Heart right ventricle (tissue), 16 donors: Measurements from ENCODE around the gene NGB. TPM values are rescaled to one million over a fixed set of nuclear protein-coding genes. Genes with fewer than 3 reads are reported as not detected.

Experiments
- ATAC-seq, 8 donors: fragments of 200-7000 bp; cut with Tn5 transposase; one replicate each; pipeline ENCODE4 v1.9.1; 2020; ENCODE audit warnings: mild to moderate bottlenecking in 8 of 8, moderate library complexity in 8 of 8, moderate number of reproducible peaks in 1 of 8
- DNase-seq, 2 donors: peaks; one replicate each; pipeline ENCODE4 v3.0.0-alpha.2; 2020
- H3K27ac ChIP-seq, 10 donors: fragments of 200-600 bp; sonication (generic) in 2 of 10; one replicate each; pipeline versions ENCODE4 v1.5.0 to v1.8.0; 2020 to 2022; ENCODE audit warnings: mild to moderate bottlenecking in 3 of 10
- H3K27me3 ChIP-seq, 7 donors: fragments of 200-600 bp; one replicate each; pipeline ENCODE4 v1.8.0; 2021 to 2022; ENCODE audit warnings: mild to moderate bottlenecking in 2 of 7
- H3K36me3 ChIP-seq, 9 donors: fragments of 200-600 bp; sonication (generic) in 1 of 9; one replicate each; pipeline versions ENCODE4 v1.5.0 to v1.8.0; 2020 to 2022; ENCODE audit warnings: mild to moderate bottlenecking in 2 of 9
- H3K4me1 ChIP-seq, 9 donors: fragments of 200-600 bp; sonication (generic) in 1 of 9; one replicate each; pipeline versions ENCODE4 v1.5.0 to v1.8.0; 2020 to 2022; ENCODE audit warnings: mild to moderate bottlenecking in 4 of 9
- H3K4me3 ChIP-seq, 10 donors: fragments of 200-600 bp; sonication (generic) in 2 of 10; one replicate each; pipeline versions ENCODE4 v1.5.0 to v1.8.0; 2020 to 2022; ENCODE audit warnings: mild to moderate bottlenecking in 7 of 10, moderate library complexity in 2 of 10
- H3K9me3 ChIP-seq, 11 donors: fragments of 200-600 bp in 10 of 11; sonication (generic) in 2 of 11; one replicate each; pipeline versions ENCODE4 v1.5.0 to v1.8.0; 2013 to 2022; ENCODE audit warnings: mild to moderate bottlenecking in 2 of 11, control low read depth in 1 of 11, moderate library complexity in 1 of 11
- WGBS, 2 donors: extraction: QIAGEN DNeasy Blood & Tissue Kit; methylation state at CpG; one replicate each; pipeline ENCODE4 v1.1.7; 2013; ENCODE audit warnings: inconsistent platforms in 1 of 2; 5-methylcytosine and 5-hydroxymethylcytosine counted together
- intact Hi-C, 10 donors: fragments of 100-400 bp; cut with DNase I; formaldehyde crosslinking; loops; one replicate each; pipeline versions ENCODE4 v1.11.1 to v1.14.2; 2022
- polyA plus RNA-seq, 2 donors: library from polyadenylated mRNA; stranded (reverse); fragments of 200-250 nt; gene quantifications; one replicate each; pipeline ENCODE4 v1.2.3, GENCODE V29; 2013
- total RNA-seq, 10 donors: library from RNA; stranded (reverse); fragmentation: NEBNext Ultra II Directional in 3 of 10; extraction: Animal tissue kit (Norgen Biotek cat#: 25700) in 3 of 10; gene quantifications; one replicate each; pipeline versions ENCODE4 v1.2.1 to v1.2.4, GENCODE V29; 2021 to 2023
- TF ChIP-seq, protein P1 (sequence below), 9 donors: fragments of 200-600 bp; sonication (generic) in 2 of 9; IDR thresholded peaks; one replicate each; pipeline versions ENCODE4 v1.5.0 to v1.8.0; 2021 to 2022; ENCODE audit warnings: antibody characterized with exemption in 9 of 9, mild to moderate bottlenecking in 5 of 9, moderate library complexity in 1 of 9
- donor health status: Arrhythmogenic right ventricular cardiomyopathy.
- donor health status: ischemic (EF 13 %, LVEDD 7.1; RV severe dilation, severe dysfunction).
- donor health status: healthy with polysubstance abuse.
- donor health status: DM: no; HTN: yes; CAD: no.
- donor health status: DM: no; HTN: no; CAD: no.
- donor health status: ischemic (EF 25% LVEDD 6.9; RV normal size, moderate dysfunction).
- donor health status: ischemic (EF 25% LVEDD 5.7; RV mildly dilated, moderate dysfunction).
- donor health status: healthy.
- donor health status: DM: yes; HTN: yes; CAD: no.
- donor health status: Ischemic cardiomyopathy.
- donor health status: ischemic (EF 35%, LVEDD 5.7; RV mildly dilated, moderate dysfunction).
- donor health status: nonischemic (EF 11% LVEDD 7.7; RV severe dilation, severe dysfunction).
- donor health status: DM: yes; HTN: yes; CAD: no.
- donor health status: PGD.
- donor health status: ischemic (EF 29% LVEDD 5.4; RV normal size, mild dysfunction).
- donor health status: nonischemic (EF 23%, LVEDD 6.1; RV moderate dilation, normal function).

Gene NGB
- total and polyA plus RNA-seq, 12 donors: not detected

GRCh38 chr14:77239412-77239811 lies 31.6 kb downstream of the NGB start:
- 90 to 91% methylated on average over 16 of the region's 16 CpGs for WGBS, 2 donors

DNA sequence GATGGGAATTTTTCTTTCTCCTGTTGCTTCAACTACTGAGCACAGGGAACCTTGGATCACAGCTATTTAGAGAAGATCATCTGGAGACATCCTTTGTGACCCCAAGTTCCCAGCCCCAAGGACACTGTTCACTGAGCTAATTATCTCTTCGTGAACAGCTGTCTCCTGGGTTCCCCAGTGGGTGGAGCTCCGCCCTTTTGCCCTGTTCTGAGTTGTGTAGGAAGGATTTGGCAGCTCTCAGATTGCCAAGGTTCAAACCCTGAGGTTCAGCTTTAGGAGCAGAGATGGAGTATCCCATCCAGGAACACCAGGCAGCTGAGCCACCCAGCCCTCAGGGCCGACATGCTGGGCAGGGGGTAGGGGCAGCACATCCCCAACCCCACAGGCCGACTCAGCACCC lies 32.0 kb downstream of the NGB start:
- TF ChIP-seq, protein P1, sequence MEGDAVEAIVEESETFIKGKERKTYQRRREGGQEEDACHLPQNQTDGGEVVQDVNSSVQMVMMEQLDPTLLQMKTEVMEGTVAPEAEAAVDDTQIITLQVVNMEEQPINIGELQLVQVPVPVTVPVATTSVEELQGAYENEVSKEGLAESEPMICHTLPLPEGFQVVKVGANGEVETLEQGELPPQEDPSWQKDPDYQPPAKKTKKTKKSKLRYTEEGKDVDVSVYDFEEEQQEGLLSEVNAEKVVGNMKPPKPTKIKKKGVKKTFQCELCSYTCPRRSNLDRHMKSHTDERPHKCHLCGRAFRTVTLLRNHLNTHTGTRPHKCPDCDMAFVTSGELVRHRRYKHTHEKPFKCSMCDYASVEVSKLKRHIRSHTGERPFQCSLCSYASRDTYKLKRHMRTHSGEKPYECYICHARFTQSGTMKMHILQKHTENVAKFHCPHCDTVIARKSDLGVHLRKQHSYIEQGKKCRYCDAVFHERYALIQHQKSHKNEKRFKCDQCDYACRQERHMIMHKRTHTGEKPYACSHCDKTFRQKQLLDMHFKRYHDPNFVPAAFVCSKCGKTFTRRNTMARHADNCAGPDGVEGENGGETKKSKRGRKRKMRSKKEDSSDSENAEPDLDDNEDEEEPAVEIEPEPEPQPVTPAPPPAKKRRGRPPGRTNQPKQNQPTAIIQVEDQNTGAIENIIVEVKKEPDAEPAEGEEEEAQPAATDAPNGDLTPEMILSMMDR (IDR thresholded peaks at IDR 0.05): no peak
- Histone ChIP-seq H3K27me3 (peaks cover 0 to 7% (median 0%) of the 10 kb centered on the region in 7 donors), H3K4me1 (no peaks in the 10 kb centered on the region), H3K36me3 (no peaks in the 10 kb centered on the region), H3K9me3 (no peaks in the 10 kb centered on the region), H3K27ac (no peak overlapping the region), H3K4me3 (no peak overlapping the region)
- ATAC-seq (no peak), DNase-seq (no peak)
- intact Hi-C loops: no loop called here
- WGBS, 2 donors: 49 to 50% methylated on average over 4 of the region's 4 CpGs

More at GRCh38 chr14:77239412-77239811, 31.6 kb downstream of the NGB start:
- no peak for ATAC-seq
- no peak overlapping the region for H3K4me3 ChIP-seq
- no peak for DNase-seq
- no peaks in the 10 kb centered on the region for H3K9me3 ChIP-seq
- H3K27me3 ChIP-seq: peaks cover 0 to 7% (median 0%) of the 10 kb centered on the region in 7 donors
- H3K27ac ChIP-seq: no peak overlapping the region
- TF ChIP-seq, protein P1 (IDR thresholded peaks at IDR 0.05): no peak
- no peaks in the 10 kb centered on the region for H3K4me1 ChIP-seq
- intact Hi-C loops: no loop called here
- H3K36me3 ChIP-seq: no peaks in the 10 kb centered on the region

- DNase-seq: no peak
- no peaks in the 10 kb centered on the region for H3K36me3 ChIP-seq
- H3K27me3 ChIP-seq: peaks cover 0 to 7% (median 0%) of the 10 kb centered on the region in 7 donors
- H3K4me1 ChIP-seq: no peaks in the 10 kb centered on the region
- ATAC-seq: no peak
- H3K4me3 ChIP-seq: no peak overlapping the region
- 78 to 87% methylated on average over 3 of the region's 3 CpGs for WGBS, 2 donors
- intact Hi-C loops: no loop called here
- TF ChIP-seq, protein P1 (IDR thresholded peaks at IDR 0.05): no peak
- no peak overlapping the region for H3K27ac ChIP-seq
- H3K9me3 ChIP-seq: no peaks in the 10 kb centered on the region
These were observed 32.6 kb downstream of the NGB start for GRCh38 chr14:77238356-77238755.

GRCh38 chr14:77236814-77237213 lies 34.2 kb downstream of the NGB start:
- Histone ChIP-seq H3K27me3 (peaks cover 0 to 7% (median 0%) of the 10 kb centered on the region in 7 donors), H3K4me3 (no peak overlapping the region), H3K27ac (no peak overlapping the region), H3K36me3 (no peaks in the 10 kb centered on the region), H3K4me1 (no peaks in the 10 kb centered on the region), H3K9me3 (no peaks in the 10 kb centered on the region)
- ATAC-seq (no peak), DNase-seq (no peak)
- WGBS, 2 donors: 68 to 69% methylated on average over 7 of the region's 7 CpGs
- intact Hi-C loops: no loop called here
- TF ChIP-seq, protein P1 (IDR thresholded peaks at IDR 0.05): no peak
